Body of pancreas (tissue), 4 donors: ENCODE data around the gene SMPD3. TPM values are rescaled to one million over a fixed set of nuclear protein-coding genes. Genes with fewer than 3 reads are reported as not detected.
A peak's percentile ranks its signal among the peaks of the same experiment; 100 is the strongest.

Experiments used
- ATAC-seq: fragments of 150-250 bp; one replicate; pipeline ENCODE4 v1.9.1; 2016
- DNase-seq, 4 donors: peaks; one replicate each; pipeline ENCODE4 v3.0.0-alpha.2; 2019
- H3K27ac ChIP-seq, 4 donors: fragments of 200-600 bp; sonication (generic); 1 replicate in 3 of 4; 2 replicates in 1 of 4; pipeline versions ENCODE4 v1.5.1 to v1.6.1; 2016 to 2019; ENCODE audit warnings: mild to moderate bottlenecking in 1 of 4, mixed read lengths in 1 of 4, moderate library complexity in 1 of 4
- H3K27me3 ChIP-seq, 2 donors: fragments of 200-600 bp; sonication (generic); one replicate each; pipeline ENCODE4 v1.6.0; 2016; ENCODE audit warnings: mild to moderate bottlenecking in 1 of 2
- H3K36me3 ChIP-seq, 2 donors: fragments of 200-600 bp; sonication (generic); replicated peaks in 1 of 2; 2 replicates each; pipeline ENCODE4 v1.5.1; 2016; ENCODE audit warnings: low read depth in 2 of 2; ENCODE audit not compliant: insufficient read depth in 1 of 2
- H3K4me1 ChIP-seq: fragments of 200-600 bp; sonication (generic); one replicate; pipeline ENCODE4 v1.6.0; 2016
- H3K4me3 ChIP-seq, 2 donors: fragments of 200-600 bp; sonication (generic); 1 replicate in 1 of 2; 2 replicates in 1 of 2; pipeline ENCODE4 v1.5.1; 2016 to 2019
- H3K9me3 ChIP-seq, 3 donors: fragments of 200-600 bp; sonication (generic); 1 replicate in 2 of 3; 2 replicates in 1 of 3; pipeline ENCODE4 v1.5.1; 2016
- POLR2A ChIP-seq, 3 donors: fragments of 450-650 bp; IDR thresholded peaks; one replicate each; pipeline ENCODE4 v1.6.1; 2016; ENCODE audit warnings: antibody characterized with exemption in 3 of 3, mild to moderate bottlenecking in 2 of 3
- WGBS, 2 donors: methylation state at CpG; one replicate each; pipeline ENCODE4 v1.1.5; 2017; 5-methylcytosine and 5-hydroxymethylcytosine counted together
- intact Hi-C: fragments of 100-400 bp; cut with DNase I; formaldehyde crosslinking; loops from one replicate; pipeline ENCODE4 v1.15.1; 2023
- total RNA-seq, 2 donors: library from RNA; depleted of rRNA; stranded (reverse); fragments of >200 nt; gene quantifications; one replicate each; pipeline ENCODE4 v1.1.0, GENCODE V29; 2016
- TF ChIP-seq, protein P1 (sequence below), 7 experiments: fragments of 450-650 bp in 4 of 7; fragments of 200-600 bp in 3 of 7; sonication (generic) in 3 of 7; IDR thresholded peaks; one replicate each; pipeline ENCODE4 v1.5.1; 2016 to 2019; ENCODE audit warnings: antibody characterized with exemption in 7 of 7

The SMPD3 gene
- total RNA-seq, 2 donors from 2014 or later, result 1.3 to 4.6 TPM

DNA sequence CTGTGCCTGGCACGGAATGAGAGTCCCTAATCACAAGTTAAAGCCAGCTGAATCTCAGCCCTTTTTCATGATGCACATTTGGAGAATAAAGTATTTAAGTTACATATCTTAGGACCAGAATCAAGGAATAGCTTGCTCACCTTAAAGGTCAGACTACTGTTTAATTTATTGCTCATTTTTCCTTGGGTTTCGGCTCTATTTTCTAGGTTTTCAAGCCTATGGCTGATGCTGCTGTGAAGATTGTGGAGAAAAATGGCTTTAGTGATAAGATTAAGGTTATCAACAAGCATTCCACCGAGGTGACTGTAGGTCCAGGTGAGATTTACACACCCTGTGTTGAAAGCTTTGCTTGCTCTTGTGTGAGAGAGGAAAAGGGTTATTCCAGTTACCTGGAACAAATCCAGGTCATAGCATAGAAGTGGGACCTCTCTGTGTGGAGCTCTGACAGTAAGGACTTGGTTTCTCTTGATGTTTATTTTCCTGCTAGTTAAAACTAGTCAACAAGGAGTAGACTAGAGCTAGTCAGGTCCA is 119.4 kb downstream of the SMPD3 start:
- no peak for DNase-seq
- H3K36me3 ChIP-seq, result peaks cover 0 to 10% of the 10 kb centered on the region in 2 donors
- WGBS, 2 donors, result 35% methylated on average over 3 of the region's 3 CpGs
- no peaks in the 10 kb centered on the region for H3K4me1 ChIP-seq
- no peak for ATAC-seq
- H3K27me3 ChIP-seq, result no peaks in the 10 kb centered on the region
- intact Hi-C loops, result loop anchor here (5.0 kb wide), 1 partner anchor 67 kb away; the partner anchor contains the start of gene SLC7A6
- TF ChIP-seq POLR2A (IDR thresholded peaks at IDR 0.05), result no peak
- TF ChIP-seq, protein P1, sequence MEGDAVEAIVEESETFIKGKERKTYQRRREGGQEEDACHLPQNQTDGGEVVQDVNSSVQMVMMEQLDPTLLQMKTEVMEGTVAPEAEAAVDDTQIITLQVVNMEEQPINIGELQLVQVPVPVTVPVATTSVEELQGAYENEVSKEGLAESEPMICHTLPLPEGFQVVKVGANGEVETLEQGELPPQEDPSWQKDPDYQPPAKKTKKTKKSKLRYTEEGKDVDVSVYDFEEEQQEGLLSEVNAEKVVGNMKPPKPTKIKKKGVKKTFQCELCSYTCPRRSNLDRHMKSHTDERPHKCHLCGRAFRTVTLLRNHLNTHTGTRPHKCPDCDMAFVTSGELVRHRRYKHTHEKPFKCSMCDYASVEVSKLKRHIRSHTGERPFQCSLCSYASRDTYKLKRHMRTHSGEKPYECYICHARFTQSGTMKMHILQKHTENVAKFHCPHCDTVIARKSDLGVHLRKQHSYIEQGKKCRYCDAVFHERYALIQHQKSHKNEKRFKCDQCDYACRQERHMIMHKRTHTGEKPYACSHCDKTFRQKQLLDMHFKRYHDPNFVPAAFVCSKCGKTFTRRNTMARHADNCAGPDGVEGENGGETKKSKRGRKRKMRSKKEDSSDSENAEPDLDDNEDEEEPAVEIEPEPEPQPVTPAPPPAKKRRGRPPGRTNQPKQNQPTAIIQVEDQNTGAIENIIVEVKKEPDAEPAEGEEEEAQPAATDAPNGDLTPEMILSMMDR (IDR thresholded peaks at IDR 0.05), result no peak
- H3K9me3 ChIP-seq, result no peaks in the 10 kb centered on the region
- no peak overlapping the region for H3K4me3 ChIP-seq
- no peak overlapping the region for H3K27ac ChIP-seq

DNA sequence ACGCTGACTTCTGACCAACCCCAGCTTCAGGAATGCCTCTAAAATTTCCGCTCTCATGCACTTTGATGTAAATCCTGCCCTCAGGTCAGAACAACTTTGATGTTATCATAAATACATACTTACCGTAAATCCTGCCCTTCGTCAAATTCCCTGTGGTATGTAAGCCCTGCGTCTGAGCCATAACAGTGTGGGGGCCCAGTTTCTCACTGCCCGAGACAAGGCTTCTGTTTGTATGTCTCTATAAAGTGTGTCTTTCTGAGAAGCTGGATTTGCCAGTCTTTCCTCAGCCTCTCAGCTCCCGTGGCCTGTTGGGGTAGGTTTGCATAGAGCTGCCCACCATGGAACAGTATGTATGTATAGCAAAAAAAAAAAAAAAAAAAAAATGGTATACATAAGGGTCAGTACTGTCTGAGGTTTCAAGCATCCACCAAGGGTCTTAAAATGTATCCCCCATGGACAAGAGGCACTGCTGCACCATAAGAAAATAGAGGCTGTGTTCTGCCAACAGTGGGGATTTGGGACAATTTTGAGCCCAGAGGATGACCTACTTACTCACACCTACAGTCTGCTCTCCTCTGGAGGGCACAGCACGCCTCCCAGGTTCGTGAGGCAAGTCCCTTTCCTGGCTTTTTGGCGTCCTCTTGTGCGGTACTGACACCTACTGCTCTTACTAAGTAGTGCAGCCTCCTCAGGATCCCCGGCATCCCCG is 120.0 kb downstream of the SMPD3 start:
- peak; percentile 97 for ATAC-seq
- DNase-seq, result peak; percentile 80 to 84 (median 82)
- Histone ChIP-seq H3K27me3 (no peaks in the 10 kb centered on the region), H3K36me3 (peaks cover 0 to 10% of the 10 kb centered on the region in 2 donors), H3K4me3 (no peak overlapping the region), H3K9me3 (no peaks in the 10 kb centered on the region), H3K27ac (no peak overlapping the region), H3K4me1 (no peaks in the 10 kb centered on the region)
- WGBS, 2 donors, result 40 to 43% methylated on average over 13 of the region's 13 CpGs
- TF ChIP-seq, protein P1 (IDR thresholded peaks at IDR 0.05), result peak; percentile 76 to 96 (median 93)
- TF ChIP-seq POLR2A (IDR thresholded peaks at IDR 0.05), result no peak
- intact Hi-C loops, result loop anchor here (5.0 kb wide), 1 partner anchor 66 kb away; the partner anchor contains the start of gene SLC7A6

DNA sequence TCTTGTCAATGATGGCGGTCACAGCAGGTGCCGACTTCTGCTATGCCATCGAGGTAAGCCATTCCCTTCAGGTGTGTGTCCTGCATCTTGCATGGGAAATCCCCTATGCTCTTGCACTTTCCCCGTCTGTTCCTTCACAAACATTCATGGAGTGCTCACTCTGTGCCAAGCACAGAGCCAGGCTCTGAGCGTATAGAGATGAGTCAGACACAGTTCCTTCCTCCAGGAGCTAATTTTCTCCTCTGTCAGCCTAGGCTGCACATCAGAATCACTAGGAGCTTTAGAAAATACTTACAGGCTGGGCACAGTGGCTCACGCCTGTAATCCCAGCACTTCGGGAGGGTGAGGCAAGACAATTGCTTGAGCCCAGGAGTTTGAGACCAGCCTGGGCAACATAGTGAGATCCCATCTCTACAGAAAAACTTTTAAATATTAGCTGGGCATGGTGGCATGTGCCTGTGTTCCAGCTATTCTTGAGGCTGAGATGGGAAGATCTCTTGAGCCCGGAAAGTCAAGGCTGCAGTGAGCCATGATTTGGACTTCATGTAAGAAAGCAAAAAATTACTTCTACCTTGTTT is 123.4 kb downstream of the SMPD3 start:
- Histone ChIP-seq H3K27me3 (no peaks in the 10 kb centered on the region), H3K4me1 (no peaks in the 10 kb centered on the region), H3K4me3 (no peak overlapping the region), H3K27ac (no peak overlapping the region), H3K36me3 (peaks cover 0 to 6% of the 10 kb centered on the region in 2 donors), H3K9me3 (no peaks in the 10 kb centered on the region)
- DNase-seq, result no peak
- intact Hi-C loops, result loop anchor here (5.0 kb wide), 1 partner anchor 63 kb away; the partner anchor contains the start of gene SLC7A6
- ATAC-seq, result no peak
- TF ChIP-seq, protein P1 (IDR thresholded peaks at IDR 0.05), result no peak
- 89 to 93% methylated on average over 8 of the region's 8 CpGs for WGBS, 2 donors

DNA sequence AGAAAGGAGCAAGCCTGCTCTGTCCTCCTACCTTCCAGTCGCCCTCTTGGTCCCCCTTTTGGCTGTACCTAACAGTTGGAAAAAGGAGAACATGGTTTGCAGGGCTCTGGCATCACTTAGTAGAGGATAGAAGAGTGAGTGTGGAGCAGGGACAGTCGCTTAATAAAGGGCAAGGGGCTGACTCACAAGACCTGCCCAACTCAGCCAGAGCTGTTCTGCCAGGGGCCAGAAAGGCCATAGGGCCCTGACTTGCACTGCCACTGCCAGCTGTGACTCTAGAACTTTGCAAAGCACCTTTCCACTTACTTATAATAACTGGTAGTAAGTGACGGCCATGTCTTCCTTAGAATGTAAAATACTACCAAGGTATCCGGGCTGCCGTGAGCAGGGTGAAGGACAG is 124.0 kb downstream of the SMPD3 start:
- H3K27ac ChIP-seq, result no peak overlapping the region
- H3K36me3 ChIP-seq, result peaks cover 0 to 6% of the 10 kb centered on the region in 2 donors
- ATAC-seq (no peak), DNase-seq (no peak)
- intact Hi-C loops, result no loop called here
- H3K4me3 ChIP-seq, result no peak overlapping the region
- no peak for TF ChIP-seq POLR2A (IDR thresholded peaks at IDR 0.05)
- TF ChIP-seq, protein P1 (IDR thresholded peaks at IDR 0.05), result no peak
- H3K4me1 ChIP-seq, result no peaks in the 10 kb centered on the region
- 88 to 89% methylated on average over 5 of the region's 5 CpGs for WGBS, 2 donors
- no peaks in the 10 kb centered on the region for H3K27me3 ChIP-seq
- H3K9me3 ChIP-seq, result no peaks in the 10 kb centered on the region
